BJ (cell line): ENCODE data around the gene CD79A. TPM values are rescaled to one million over a fixed set of nuclear protein-coding genes. Genes with fewer than 3 reads are reported as not detected.

Experiments used
- CTCF ChIA-PET: fragments of 350-600 bp; formaldehyde crosslinking; extraction: SDS; loops from one replicate; lab custom pipeline; 2021; ENCODE audit warnings: antibody characterized with exemption, inconsistent platforms; lab: Yijun Ruan, JAX
- POLR2A ChIA-PET: fragments of 300-600 bp; sonication (Branson Sonifier 250); formaldehyde crosslinking; extraction: SDS; loops from one replicate; lab custom pipeline; 2021; ENCODE audit warnings: antibody characterized with exemption; lab: Charles Lee
- DNase-seq: peaks from one replicate; pipeline ENCODE4 v3.0.0-alpha.2; 2011; ENCODE audit warnings: low read depth
- H3K27me3 ChIP-seq: 2 replicates; pipeline ENCODE4 v1.6.0; 2011; ENCODE audit warnings: low read length; ENCODE audit not compliant: control insufficient read depth, insufficient read depth
- H3K36me3 ChIP-seq: 2 replicates; pipeline ENCODE4 v1.5.1; 2011; ENCODE audit warnings: low read length; ENCODE audit not compliant: control insufficient read depth, insufficient read depth
- H3K4me3 ChIP-seq: 2 replicates; pipeline ENCODE4 v1.5.1; 2011; ENCODE audit warnings: low read depth, mild to moderate bottlenecking, control low read depth, low read length
- CTCF ChIP-seq: IDR thresholded peaks from 2 replicates; pipeline ENCODE4 v1.5.1; 2011; ENCODE audit warnings: low read depth, mild to moderate bottlenecking, control low read depth, inconsistent platforms, low read length, moderate library complexity; ENCODE audit not compliant: insufficient read depth
- polyA plus RNA-seq: library from polyadenylated mRNA; depleted of rRNA; stranded (reverse); fragments of >200 nt; gene quantifications from 2 replicates; pipeline ENCODE4 v1.2.3, GENCODE V29; 2011; rRNA removed
- small RNA-seq: library from RNA; depleted of rRNA; stranded (forward); fragments of <200 nt; gene quantifications from one replicate; pipeline ENCODE3, GENCODE V24; 2012; ENCODE audit warnings: low replicate concordance, low read depth; ENCODE audit not compliant: insufficient read length

CD79A gene
- polyA plus RNA-seq, 1 experiment = 0.37 TPM

GRCh38 chr19:41930322-41930722 is 53.2 kb downstream of the CD79A start:
- H3K36me3 ChIP-seq = no peaks in the 10 kb centered on the region
- H3K27me3 ChIP-seq = peaks cover 64% of the 10 kb centered on the region
- no peak for TF ChIP-seq CTCF
- CTCF ChIA-PET = interaction anchor here (0.7 to 1.5 kb wide), 3 partner anchors 11 to 29 kb away, joined by 3 to 5 read pairs (median 3); no protein-coding TSS in a partner anchor
- DNase-seq = no peak
- no peak overlapping the region for H3K4me3 ChIP-seq
- POLR2A ChIA-PET = no interaction called here

Small RNAs within 50 kb of the gene (small RNA-seq; reads per million reads assigned to genes)
- not detected for gene MIR6797

Other genes with a start within 250 kb of the CD79A start
- gene CEACAM7, start 189.0 kb upstream of the CD79A start, polyA plus RNA-seq = not detected in 2 replicates
- gene CEACAM5, start 168.7 kb upstream of the CD79A start, polyA plus RNA-seq = not detected in 2 replicates
- not detected in 2 replicates for gene CEACAM6, start 121.7 kb upstream of the CD79A start, polyA plus RNA-seq
- not detected in 2 replicates for gene CEACAM3, start 80.7 kb upstream of the CD79A start, polyA plus RNA-seq
- not detected in 2 replicates for gene LYPD4, start 32.6 kb upstream of the CD79A start, polyA plus RNA-seq
- not detected in 2 replicates for gene DMRTC2, start 32.2 kb upstream of the CD79A start, polyA plus RNA-seq
- gene RPS19, start 17.0 kb upstream of the CD79A start, polyA plus RNA-seq = 1,209 and 1,864 TPM in 2 replicates
- 24.4 and 41.0 TPM in 2 replicates for gene ARHGEF1, start 5.9 kb downstream of the CD79A start, polyA plus RNA-seq
- 0.04 TPM in 2 replicates for gene ERFL, start 51.2 kb downstream of the CD79A start, polyA plus RNA-seq
- gene RABAC1, start 82.0 kb downstream of the CD79A start, polyA plus RNA-seq = 302 and 361 TPM in 2 replicates
- 0.11 and 0.32 TPM in 2 replicates for gene ATP1A3, start 117.0 kb downstream of the CD79A start, polyA plus RNA-seq
- 0.06 and 0.10 TPM in 2 replicates for gene GRIK5, start 192.9 kb downstream of the CD79A start, polyA plus RNA-seq
- gene ZNF574, start 198.9 kb downstream of the CD79A start, polyA plus RNA-seq = 5.6 and 10.4 TPM in 2 replicates